ENCODE results near the gene PTGR3. TPM values are rescaled to one million over a fixed set of nuclear protein-coding genes. Genes with fewer than 3 reads are reported as not detected.
A peak's percentile ranks its signal among the peaks of the same experiment; 100 is the strongest.

Gene PTGR3
- total and polyA plus RNA-seq, 2 donors (not counting 1 experiment from before 2014, with no cell fraction given): 6.8 to 25.1 TPM

DNA sequence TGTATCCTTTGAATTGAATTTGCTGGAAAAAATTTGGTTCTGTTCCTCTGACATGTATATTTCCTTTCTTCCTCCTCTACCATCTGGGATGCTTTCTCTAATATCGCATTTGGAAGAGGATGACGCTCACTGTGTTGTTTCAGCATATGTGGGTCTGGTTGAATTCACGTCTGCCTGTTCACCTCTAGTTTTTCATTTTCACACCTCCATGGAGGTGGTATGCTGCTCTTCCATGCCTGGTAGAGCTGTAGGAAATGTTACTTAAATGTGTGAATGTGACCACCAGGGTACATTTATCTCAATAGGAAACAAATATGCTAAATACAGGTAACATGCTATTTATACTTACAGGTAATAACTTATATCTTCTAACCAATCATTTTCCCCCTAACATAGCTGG is 46.2 kb upstream of the PTGR3 start:
- H3K4me2 ChIP-seq (ENCODE audit: extremely low read depth, insufficient read depth, low read length): no peak overlapping the region
- no peaks in the 10 kb centered on the region for H3K36me3 ChIP-seq (ENCODE audit: control insufficient read depth, insufficient read depth, low read length)
- peaks cover 10% of the 10 kb centered on the region for H3K79me2 ChIP-seq (ENCODE audit: control insufficient read depth, insufficient read depth, low read length)
- no peaks in the 10 kb centered on the region for H3K9me3 ChIP-seq (ENCODE audit: control insufficient read depth, insufficient read depth, low read depth, low read length)
- peaks cover 12% of the 10 kb centered on the region for H3K4me1 ChIP-seq (ENCODE audit: control insufficient read depth, extremely low read depth, insufficient read depth, low read length)
- no peak overlapping the region for H3K27ac ChIP-seq (ENCODE audit: insufficient read depth, low read length)
- no peak overlapping the region for H3K4me3 ChIP-seq (replicated peaks in 1 of 4; ENCODE audit: control extremely low read depth in 1 of 4, insufficient read depth in 1 of 4, low read depth in 3 of 4, low read length in 4 of 4)
- H3K27me3 ChIP-seq (ENCODE audit: control insufficient read depth, insufficient read depth, low read length): no peaks in the 10 kb centered on the region
- no peaks in the 10 kb centered on the region for H4K20me1 ChIP-seq (ENCODE audit: control insufficient read depth, extremely low read depth, insufficient read depth, low read length)
- no peak for TF ChIP-seq EZH2 (IDR thresholded peaks at IDR 0.05; ENCODE audit: low read length, missing control alignments)
- TF ChIP-seq, protein P1, sequence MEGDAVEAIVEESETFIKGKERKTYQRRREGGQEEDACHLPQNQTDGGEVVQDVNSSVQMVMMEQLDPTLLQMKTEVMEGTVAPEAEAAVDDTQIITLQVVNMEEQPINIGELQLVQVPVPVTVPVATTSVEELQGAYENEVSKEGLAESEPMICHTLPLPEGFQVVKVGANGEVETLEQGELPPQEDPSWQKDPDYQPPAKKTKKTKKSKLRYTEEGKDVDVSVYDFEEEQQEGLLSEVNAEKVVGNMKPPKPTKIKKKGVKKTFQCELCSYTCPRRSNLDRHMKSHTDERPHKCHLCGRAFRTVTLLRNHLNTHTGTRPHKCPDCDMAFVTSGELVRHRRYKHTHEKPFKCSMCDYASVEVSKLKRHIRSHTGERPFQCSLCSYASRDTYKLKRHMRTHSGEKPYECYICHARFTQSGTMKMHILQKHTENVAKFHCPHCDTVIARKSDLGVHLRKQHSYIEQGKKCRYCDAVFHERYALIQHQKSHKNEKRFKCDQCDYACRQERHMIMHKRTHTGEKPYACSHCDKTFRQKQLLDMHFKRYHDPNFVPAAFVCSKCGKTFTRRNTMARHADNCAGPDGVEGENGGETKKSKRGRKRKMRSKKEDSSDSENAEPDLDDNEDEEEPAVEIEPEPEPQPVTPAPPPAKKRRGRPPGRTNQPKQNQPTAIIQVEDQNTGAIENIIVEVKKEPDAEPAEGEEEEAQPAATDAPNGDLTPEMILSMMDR (conservative IDR thresholded peaks at IDR 0.05 in 1 of 2, IDR thresholded peaks at IDR 0.05 in 1 of 2; ENCODE audit: low read depth in 1 of 2, low read length in 2 of 2): no peak
- no peak overlapping the region for H2AFZ ChIP-seq (ENCODE audit: low read length)
- no peak overlapping the region for H3K9ac ChIP-seq (ENCODE audit: insufficient read depth, low read length)
- DNase-seq (ENCODE audit: low read depth in 2 of 2): no peak

DNA sequence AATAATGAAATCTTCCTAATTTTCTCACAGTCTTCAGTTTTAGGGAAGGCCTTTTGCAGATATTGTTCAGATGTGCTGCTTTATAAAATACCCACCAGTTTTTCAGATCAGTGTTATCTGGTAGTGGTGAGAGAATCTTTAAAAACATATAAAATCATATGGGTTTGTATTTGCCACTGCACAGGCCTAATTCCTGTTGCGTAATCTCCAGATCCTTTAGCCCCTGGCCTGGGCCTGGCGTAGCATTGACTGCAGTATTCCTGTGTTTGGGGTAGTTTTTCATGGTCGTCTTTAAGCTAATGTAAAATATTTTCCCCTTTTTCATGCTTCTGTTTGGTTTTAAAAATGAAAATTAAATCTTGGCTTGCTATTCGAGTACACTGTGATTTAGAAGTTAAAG is 44.8 kb upstream of the PTGR3 start:
- peak overlapping the region; percentile 36 for H2AFZ ChIP-seq (ENCODE audit: low read length)
- H3K27me3 ChIP-seq (ENCODE audit: control insufficient read depth, insufficient read depth, low read length): no peaks in the 10 kb centered on the region
- TF ChIP-seq EZH2 (IDR thresholded peaks at IDR 0.05; ENCODE audit: low read length, missing control alignments): no peak
- TF ChIP-seq, protein P1 (conservative IDR thresholded peaks at IDR 0.05 in 1 of 2, IDR thresholded peaks at IDR 0.05 in 1 of 2; ENCODE audit: low read depth in 1 of 2, low read length in 2 of 2): no peak
- H3K4me3 ChIP-seq (replicated peaks in 1 of 4; ENCODE audit: control extremely low read depth in 1 of 4, insufficient read depth in 1 of 4, low read depth in 3 of 4, low read length in 4 of 4): peak overlapping the region in 1 of 4 experiments; percentile 15
- H3K9me3 ChIP-seq (ENCODE audit: control insufficient read depth, insufficient read depth, low read depth, low read length): no peaks in the 10 kb centered on the region
- peak overlapping the region; percentile 36 for H3K27ac ChIP-seq (ENCODE audit: insufficient read depth, low read length)
- peak overlapping the region; percentile 13 for H3K9ac ChIP-seq (ENCODE audit: insufficient read depth, low read length)
- no peaks in the 10 kb centered on the region for H3K36me3 ChIP-seq (ENCODE audit: control insufficient read depth, insufficient read depth, low read length)
- peak overlapping the region; percentile 81 for H3K4me2 ChIP-seq (ENCODE audit: extremely low read depth, insufficient read depth, low read length)
- peaks cover 12% of the 10 kb centered on the region for H3K4me1 ChIP-seq (ENCODE audit: control insufficient read depth, extremely low read depth, insufficient read depth, low read length)
- H4K20me1 ChIP-seq (ENCODE audit: control insufficient read depth, extremely low read depth, insufficient read depth, low read length): no peaks in the 10 kb centered on the region
- H3K79me2 ChIP-seq (ENCODE audit: control insufficient read depth, insufficient read depth, low read length): peaks cover 18% of the 10 kb centered on the region
- peak in 1 of 2 donors; percentile 59 for DNase-seq (ENCODE audit: low read depth in 2 of 2)

DNA sequence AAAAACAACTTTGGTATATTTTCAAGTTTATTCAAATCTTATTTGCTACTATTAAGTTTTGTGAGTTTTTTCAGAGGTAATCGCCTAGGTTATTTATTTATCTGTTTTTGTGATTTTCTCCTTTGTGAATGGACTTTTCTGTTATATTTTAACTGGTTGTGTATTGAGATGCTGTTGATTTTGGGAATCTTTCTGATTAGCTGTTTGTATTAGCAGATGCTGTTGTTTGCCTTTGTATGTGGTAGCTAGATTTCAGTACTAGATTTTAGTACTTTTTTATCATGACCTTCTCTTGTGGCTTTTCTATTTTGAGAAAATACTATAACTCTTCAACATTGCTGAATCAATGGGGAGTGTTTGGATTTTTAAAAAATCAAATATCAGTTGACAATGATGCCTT is 44.1 kb upstream of the PTGR3 start:
- Histone ChIP-seq H3K79me2 (ENCODE audit: control insufficient read depth, insufficient read depth, low read length) (peaks cover 18% of the 10 kb centered on the region), H3K4me3 (replicated peaks in 1 of 4; ENCODE audit: control extremely low read depth in 1 of 4, insufficient read depth in 1 of 4, low read depth in 3 of 4, low read length in 4 of 4) (peak overlapping the region in 1 of 4 experiments; percentile 15), H3K9me3 (ENCODE audit: control insufficient read depth, insufficient read depth, low read depth, low read length) (no peaks in the 10 kb centered on the region), H3K36me3 (ENCODE audit: control insufficient read depth, insufficient read depth, low read length) (no peaks in the 10 kb centered on the region), H3K27ac (ENCODE audit: insufficient read depth, low read length) (peak overlapping the region; percentile 36), H3K4me2 (ENCODE audit: extremely low read depth, insufficient read depth, low read length) (peak overlapping the region; percentile 81), H3K27me3 (ENCODE audit: control insufficient read depth, insufficient read depth, low read length) (no peaks in the 10 kb centered on the region), H4K20me1 (ENCODE audit: control insufficient read depth, extremely low read depth, insufficient read depth, low read length) (no peaks in the 10 kb centered on the region), H2AFZ (ENCODE audit: low read length) (no peak overlapping the region), H3K9ac (ENCODE audit: insufficient read depth, low read length) (no peak overlapping the region), H3K4me1 (ENCODE audit: control insufficient read depth, extremely low read depth, insufficient read depth, low read length) (peaks cover 12% of the 10 kb centered on the region)
- DNase-seq (ENCODE audit: low read depth in 2 of 2): no peak
- no peak for TF ChIP-seq EZH2 (IDR thresholded peaks at IDR 0.05; ENCODE audit: low read length, missing control alignments)
- TF ChIP-seq, protein P1 (conservative IDR thresholded peaks at IDR 0.05 in 1 of 2, IDR thresholded peaks at IDR 0.05 in 1 of 2; ENCODE audit: low read depth in 1 of 2, low read length in 2 of 2): no peak
